Cardiac fibroblast (primary cell): ENCODE data around the gene RAB4B.

Source experiments
- DNase-seq, 2 donors: peaks; one replicate each; pipeline versions ENCODE4 v3.0.0 to v3.0.0-alpha.2; 2010; ENCODE audit warnings: low read depth in 2 of 2
- H3K4me3 ChIP-seq, 2 donors: replicated peaks in 1 of 2; 1 replicate in 1 of 2; 2 replicates in 1 of 2; pipeline ENCODE4 v1.5.1; 2011; ENCODE audit warnings: low read depth in 2 of 2, low read length in 2 of 2, mild to moderate bottlenecking in 2 of 2, moderate library complexity in 1 of 2
- CTCF ChIP-seq: IDR thresholded peaks from one replicate; pipeline ENCODE4 v1.5.1; 2011; ENCODE audit warnings: low read depth, mild to moderate bottlenecking, low read length, inconsistent platforms

Gene RAB4B

GRCh38 chr19:40775632-40776022 is 2.4 kb upstream of the RAB4B start:
- no peak overlapping the region for H3K4me3 ChIP-seq
- DNase-seq: no peak
- no peak for TF ChIP-seq CTCF

DNA sequence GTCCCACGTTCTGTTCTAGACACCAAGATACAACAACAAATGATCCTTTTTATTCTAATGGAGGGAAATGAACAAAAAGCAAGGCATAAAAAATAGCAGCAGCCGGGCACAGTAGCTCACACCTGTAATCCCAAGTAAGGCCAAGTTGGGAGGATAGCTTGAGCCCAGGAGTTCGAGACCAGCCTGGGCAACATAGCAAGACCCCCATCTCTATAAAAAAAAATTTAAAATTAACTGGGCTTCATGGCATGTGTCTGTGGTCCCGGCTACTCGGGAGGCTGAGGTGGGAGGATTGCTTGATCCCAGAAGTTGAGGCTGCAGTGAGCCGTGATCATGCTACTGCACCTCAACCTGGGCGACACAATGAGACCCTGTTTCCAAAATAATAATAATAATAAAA is 1.7 kb upstream of the RAB4B start:
- H3K4me3 ChIP-seq: no peak overlapping the region
- no peak for DNase-seq
- TF ChIP-seq CTCF: no peak

GRCh38 chr19:40776932-40777644 is 959 bp upstream of the RAB4B start:
- peak overlapping the region; percentile 56 to 64 for H3K4me3 ChIP-seq
- DNase-seq: peak; percentile 94
- TF ChIP-seq CTCF: no peak

DNA sequence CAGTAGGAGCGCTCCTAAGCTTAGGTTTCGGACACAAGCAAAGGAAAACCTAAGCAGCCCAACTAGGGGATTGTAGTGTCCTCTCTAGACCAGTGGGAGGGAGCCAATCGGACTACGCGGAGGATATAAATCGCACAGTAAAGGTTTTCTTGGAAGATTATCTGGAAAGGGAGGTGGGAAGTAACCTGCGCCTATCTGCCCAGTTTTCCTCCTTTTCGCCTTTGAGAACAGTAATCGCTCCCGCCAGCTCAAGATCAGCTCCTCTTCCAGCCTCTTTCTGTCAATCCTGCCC is 456 bp upstream of the RAB4B start:
- H3K4me3 ChIP-seq: peak overlapping the region; percentile 56 to 64
- DNase-seq: no peak
- TF ChIP-seq CTCF: no peak

DNA sequence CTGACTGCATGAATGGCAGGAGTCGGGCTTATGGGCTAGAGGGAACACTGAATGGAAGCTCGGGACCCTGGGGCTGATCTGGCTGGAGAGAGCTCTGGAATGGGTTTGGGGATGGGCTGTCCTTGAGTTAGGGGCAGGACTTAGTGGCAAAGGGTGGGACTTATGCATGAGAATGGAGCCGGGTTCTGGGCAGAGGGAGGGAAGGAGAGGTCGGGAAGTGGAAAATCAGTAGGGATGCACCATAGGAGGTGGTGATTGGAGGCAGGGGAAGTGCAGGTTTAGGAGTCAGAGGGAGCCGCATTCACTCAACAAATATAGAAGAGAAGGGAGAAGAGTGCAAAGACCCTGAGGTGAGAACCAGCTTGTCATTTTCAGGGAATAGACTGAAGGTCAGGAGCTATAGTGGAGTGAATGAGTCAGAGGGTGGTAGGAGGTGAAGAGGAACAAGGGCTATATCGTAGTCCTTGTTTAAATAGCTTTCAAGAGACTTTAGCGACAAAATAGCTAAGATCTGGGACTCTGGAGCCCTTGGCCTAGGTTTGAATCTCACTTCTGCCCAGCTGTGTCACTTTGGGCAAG is 748 bp downstream of the RAB4B start:
- peak overlapping the region; percentile 61 to 79 for H3K4me3 ChIP-seq
- peak in 1 of 2 donors; percentile 42 for DNase-seq
- TF ChIP-seq CTCF: no peak

- no peak overlapping the region for H3K4me3 ChIP-seq
- DNase-seq: no peak
- TF ChIP-seq CTCF: no peak
Measured at GRCh38 chr19:40780582-40780981, 2.5 kb downstream of the RAB4B start.

DNA sequence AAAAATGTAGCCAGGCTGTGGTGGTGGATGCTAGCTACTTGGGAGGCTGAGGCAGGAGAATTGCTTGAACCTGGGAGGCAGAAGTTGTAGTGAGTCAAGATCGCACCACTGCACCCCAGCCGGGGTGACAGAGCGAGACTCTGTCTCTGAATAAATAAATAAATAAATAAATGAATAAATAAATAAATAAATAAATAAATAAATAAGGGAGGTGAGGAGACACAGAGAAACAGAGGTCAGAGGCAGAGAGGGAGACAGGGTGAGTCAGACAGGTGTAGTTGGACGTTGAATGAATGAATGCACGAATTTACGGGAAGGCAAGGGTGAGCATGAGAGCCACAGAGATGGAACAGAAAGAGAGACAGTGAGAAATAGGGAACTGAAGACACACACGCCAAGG is 3.1 kb downstream of the RAB4B start:
- no peak overlapping the region for H3K4me3 ChIP-seq
- TF ChIP-seq CTCF: no peak
- DNase-seq: no peak
